GM19468 (cell line): ENCODE measurements around the gene ADGRG6.
"Not testable (repeated sequence)": the region's sequence is repeated elsewhere in the genome, so short reads cannot be mapped to it uniquely, and the experiment has no call there.

Experiments
- ATAC-seq: cut with Tn5 transposase; IDR thresholded peaks from one replicate; pipeline ENCODE4 v1.9.1; 2021; ENCODE audit warnings: mild to moderate bottlenecking, moderate library complexity, moderate number of reproducible peaks; ENCODE audit not compliant: unreplicated experiment; ENCODE audit errors: extremely low read depth

The ADGRG6 gene

DNA sequence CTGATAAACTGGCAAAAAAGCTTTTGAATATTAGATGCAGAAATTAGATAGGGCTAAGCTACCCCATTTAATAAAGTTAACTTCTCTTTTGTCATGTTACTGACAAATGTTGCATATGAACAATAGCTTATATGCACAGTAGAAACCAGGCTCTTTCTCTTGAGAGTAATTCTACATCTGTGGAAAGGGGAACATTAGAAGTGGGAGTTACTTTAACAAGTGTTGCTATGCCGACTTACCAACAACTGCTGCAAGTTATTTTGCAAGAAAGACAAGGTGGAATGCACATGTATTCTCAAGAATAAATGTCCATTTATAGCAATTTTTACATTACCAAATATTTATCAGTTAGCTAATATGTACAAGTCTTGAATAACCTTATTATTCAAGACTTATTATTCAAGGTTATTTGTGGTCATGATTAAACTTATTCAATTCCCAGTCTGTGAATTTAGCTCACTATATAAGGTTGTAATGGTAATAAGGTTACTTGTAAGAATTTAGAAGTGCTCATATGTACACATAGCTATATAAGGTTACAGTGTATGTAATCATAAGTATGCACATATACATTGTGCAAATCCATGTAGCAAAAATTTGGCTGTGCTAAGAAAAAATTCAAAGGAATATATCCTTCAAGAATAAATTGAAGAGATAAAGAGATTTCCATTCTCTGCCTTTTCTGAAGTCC lies 38.3 kb downstream of the ADGRG6 start:
- ATAC-seq: no peak

DNA sequence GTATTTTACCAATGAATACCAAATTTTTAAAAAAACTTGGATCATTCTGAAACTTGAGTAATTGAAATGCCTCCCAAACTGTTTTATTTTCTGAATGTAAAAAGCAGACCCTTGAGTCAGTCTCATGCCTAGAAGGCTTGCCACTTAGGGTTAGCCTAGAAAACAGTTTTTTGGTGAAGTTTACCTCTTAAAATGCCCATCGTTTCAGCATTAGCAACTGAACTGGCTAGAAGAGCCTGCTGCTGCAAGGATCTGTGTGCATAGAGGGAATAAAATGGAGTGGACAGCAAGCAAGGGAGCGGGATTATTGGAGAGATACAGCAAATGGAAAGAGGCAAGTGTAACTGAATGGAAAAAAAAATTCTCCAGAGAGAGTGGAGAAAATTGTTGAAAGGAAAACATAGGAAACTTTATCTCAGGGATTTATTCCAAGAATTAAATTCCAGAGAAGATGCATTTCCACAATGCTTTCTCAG lies 40.1 kb downstream of the ADGRG6 start:
- no peak for ATAC-seq

DNA sequence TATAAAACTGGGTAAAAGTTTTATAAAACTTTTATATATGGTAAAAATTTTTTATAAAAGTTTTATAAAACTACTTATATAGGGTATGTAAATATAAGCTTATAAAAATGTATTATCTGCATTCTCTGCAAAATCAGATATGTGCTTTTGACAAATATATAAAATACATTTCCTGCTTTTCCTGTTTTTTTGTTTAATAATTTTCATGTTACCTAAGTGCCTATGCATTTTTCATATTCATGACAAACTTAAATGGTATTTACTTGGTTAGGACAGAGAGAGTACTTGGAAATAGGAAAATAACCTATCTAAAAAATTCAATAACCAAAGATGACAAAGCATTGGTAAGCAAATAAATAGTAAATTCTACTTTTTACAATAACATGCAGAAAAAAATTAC lies 41.2 kb downstream of the ADGRG6 start:
- no peak for ATAC-seq

DNA sequence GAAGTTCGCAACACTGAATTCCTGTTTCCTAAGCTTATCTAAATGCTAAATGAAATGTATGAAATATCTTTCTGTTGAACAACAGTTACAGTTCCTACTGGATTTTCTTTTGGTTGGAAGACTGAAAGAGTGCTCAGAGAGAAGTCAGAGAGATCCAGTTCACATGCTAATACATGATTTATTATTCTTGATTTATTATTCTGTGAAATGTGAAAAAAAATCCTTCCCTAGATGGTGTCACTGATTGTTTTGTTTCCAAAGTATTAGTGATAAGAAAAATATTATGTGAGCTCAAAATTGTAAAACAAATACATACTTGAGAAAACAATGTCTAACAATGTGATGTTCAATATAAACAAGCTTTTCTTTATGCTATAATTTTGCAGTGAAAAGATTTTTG lies 42.1 kb downstream of the ADGRG6 start:
- no peak for ATAC-seq

DNA sequence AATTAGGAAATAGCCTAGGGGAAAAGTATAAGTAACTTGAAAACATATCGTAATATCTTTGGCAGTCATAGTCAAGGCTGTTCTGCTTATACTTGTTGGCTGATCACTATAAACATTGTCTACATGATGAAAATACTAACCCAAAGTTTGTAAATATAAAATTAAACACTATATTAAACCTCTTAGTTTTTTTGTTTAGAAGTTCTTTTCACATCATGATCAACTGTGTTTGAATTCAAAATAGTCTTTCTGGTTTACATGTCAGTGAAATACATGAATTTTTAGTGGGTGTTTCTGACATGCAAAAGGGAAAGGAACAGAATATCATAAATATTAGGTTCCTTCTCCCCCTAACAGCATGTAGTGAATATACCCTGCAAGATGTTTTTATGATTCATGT lies 43.5 kb downstream of the ADGRG6 start:
- no peak for ATAC-seq

DNA sequence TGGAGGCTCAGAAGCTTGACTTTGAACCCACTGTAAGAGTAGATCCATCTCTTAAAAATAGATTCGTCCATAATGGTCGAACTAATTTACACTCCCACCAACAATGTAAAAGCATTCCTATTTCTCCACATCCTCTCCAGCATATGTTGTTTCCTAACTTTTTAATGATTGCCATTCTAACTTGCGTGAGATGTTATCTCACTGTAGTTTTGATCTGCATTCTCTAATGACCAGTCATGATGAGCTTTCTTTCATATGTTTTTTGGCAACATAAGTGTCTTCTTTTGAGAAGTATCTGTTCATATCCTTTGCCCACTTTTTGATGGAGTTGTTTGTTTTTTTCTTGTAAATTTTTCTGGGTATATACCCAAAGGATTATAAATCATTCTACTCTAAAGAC lies 44.4 kb downstream of the ADGRG6 start:
- ATAC-seq: not testable (repeated sequence)

DNA sequence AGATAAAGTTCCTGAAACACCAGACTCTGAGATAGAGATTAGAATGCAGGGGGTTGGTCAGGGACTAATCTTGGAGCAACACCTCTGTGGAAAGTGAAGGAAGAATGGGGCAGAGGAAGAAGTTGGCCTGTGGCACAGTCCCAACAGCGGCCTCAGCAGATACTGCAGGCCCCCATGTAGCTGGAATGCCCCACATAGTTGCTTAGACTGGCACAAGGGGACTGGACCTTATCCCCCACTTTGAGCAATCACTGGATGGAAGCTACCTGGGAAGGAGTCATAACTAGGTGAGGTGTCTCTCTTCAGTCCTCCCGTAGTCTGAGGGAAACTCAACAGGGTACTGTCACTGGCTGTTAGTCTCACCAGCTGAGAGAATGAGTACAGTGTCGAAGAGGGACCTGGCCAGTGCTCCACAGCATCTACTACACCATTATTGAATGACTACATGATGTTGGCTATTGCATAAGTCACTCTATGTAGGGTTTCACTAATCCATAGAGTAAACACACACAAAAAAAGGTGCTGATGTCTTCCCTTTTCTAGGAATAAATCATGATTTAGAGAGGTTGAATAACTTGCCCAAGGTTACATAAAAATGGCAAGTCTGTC lies 47.5 kb downstream of the ADGRG6 start:
- no peak for ATAC-seq

DNA sequence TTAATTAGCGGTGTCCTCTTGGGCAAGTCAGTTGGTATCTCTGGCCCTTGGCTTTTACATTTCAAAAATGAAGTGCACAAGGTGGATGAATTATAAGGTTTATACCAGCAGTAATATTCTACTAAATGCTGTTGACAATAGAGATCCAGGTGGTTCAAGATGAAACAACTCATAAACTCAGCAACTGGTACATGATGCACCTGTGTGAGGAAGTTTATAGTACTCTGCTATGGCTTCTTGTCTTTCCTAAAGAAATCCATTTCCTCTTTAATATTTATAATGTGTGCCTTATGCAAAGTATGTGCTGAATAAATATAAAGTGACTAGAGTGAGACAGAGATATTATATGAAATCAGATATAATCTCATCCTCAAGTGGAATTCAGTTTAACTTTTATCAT lies 48.5 kb downstream of the ADGRG6 start:
- no peak for ATAC-seq

DNA sequence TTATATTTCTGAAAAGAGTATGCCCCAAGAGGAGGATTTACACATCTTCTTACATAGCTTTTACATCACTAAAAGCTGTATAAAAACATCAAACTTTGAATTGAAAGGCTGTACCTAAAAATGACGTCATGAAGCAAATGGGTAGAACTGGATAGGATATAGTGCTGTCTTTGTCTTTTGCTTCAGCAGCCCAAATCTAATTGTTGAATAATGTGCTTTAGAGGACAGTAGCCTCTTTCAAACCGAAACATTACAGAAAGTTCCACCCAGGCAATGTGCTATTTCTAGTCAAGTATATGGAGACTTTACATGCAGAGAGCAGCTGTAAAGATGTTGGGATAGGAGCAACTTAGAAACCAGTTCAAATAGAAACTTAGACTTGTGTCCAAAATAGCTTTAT lies 51.9 kb downstream of the ADGRG6 start:
- ATAC-seq: no peak

DNA sequence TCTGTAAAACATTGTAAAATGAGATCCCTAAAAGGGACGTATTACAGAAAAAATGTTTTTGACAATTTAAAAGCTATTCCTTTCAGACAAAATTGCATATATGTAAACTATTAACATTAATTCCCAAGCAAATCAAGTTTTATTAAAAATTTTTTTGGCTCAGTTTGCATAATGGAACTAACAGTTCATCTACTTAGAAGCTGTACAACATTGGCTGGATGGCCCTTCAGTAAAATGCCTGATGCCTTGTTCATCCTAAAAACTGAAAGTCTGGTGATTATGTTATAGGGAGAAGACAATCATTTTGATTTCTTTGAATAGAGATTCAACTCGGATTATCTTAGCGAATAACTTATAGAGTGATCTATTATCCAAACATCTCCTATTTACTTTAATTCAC lies 52.8 kb downstream of the ADGRG6 start:
- no peak for ATAC-seq

DNA sequence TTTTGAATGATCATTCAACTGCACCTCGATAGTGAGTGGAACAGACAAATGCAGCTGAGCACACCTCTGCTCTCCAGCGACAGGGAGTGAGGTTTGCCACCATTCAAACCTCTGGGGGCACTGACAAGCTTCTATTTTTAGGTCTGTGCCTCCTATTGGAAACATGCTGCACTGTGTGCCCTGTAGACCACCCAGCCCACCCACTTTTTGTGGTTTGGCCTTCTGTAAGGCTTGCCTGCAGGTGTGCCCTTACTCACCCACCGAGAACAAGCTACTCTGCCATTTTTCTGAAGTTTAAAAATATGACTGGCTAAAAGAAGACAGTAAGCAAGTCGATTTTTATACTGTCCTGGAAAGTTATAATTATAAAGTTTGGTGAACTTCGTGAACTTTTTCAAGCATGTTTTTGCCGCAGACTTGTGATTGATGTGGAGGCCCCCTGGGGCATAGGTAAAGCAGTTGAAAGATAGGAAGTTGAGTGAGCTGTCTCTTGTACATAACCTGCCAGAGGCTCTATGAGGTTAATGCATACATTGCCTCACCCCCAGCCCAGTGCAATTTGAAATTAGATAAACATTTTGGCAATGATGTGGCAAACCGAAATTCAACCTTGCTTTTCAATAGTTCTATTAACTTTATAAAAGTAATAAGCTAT lies 53.8 kb downstream of the ADGRG6 start:
- no peak for ATAC-seq

DNA sequence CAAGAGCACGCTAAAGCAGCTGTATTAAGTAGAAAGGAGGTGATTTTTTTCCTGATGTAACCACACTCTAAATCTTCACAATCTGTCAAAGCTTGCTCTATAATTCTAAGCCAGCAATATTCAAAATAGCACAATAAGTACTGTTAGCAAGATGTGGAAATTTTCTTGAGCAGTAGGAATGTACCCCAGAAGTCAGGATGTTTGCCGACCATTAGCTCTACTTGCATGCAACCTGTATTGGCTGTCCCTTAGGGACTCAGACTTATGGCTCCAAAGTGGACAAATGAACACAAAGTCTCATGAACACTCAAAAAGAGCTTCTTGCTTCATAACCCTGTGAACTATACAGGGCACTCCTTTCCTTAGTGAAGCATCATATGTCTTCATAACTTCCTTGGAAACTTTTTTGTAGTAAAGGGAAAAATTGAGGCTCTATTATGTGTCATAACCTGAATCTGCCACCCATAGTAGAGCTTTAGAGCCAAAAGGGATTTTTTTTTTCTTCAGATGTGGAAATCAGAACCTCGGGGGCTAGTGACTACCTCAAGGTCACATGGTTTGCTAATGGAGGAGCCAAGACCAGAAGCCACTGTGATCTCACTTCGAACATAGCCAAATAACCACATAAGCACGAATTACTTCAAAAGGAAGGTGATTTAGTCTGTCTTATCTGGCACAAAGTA lies 54.5 kb downstream of the ADGRG6 start:
- no peak for ATAC-seq

DNA sequence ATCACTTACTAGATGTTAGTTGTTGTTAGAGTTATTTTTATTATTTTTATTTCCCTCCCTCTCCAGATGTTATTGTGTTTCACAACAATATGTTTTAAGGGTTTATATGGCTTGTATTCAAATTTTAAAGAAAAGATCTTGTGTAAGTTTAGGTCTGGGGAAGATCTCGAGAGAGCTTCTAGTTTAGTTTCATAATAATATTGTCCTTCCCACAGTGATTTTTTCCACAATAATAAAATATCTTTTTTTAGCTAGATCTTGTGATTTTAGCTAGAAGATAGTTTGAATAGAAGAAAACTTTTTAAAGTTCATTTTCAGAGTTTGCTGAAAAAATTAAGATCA lies 55.0 kb downstream of the ADGRG6 start:
- ATAC-seq: no peak

DNA sequence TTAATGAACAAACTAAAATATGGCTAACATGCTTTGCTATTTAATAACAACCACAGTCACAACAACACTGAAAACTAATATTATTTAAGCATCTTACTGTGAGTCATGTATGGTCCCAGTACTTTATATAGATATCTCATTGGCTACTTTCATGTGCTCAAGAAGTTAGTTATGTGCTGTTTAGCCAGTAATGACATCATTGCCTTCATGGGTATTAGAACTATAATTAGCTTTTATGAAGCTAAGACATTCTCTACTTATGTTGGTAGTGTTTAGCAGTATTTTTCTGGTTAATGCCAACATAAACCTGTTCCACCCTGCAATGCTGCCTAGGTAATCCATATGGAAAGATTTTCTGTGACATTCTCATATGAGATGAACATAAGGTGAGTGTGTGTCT lies 56.1 kb downstream of the ADGRG6 start:
- no peak for ATAC-seq

DNA sequence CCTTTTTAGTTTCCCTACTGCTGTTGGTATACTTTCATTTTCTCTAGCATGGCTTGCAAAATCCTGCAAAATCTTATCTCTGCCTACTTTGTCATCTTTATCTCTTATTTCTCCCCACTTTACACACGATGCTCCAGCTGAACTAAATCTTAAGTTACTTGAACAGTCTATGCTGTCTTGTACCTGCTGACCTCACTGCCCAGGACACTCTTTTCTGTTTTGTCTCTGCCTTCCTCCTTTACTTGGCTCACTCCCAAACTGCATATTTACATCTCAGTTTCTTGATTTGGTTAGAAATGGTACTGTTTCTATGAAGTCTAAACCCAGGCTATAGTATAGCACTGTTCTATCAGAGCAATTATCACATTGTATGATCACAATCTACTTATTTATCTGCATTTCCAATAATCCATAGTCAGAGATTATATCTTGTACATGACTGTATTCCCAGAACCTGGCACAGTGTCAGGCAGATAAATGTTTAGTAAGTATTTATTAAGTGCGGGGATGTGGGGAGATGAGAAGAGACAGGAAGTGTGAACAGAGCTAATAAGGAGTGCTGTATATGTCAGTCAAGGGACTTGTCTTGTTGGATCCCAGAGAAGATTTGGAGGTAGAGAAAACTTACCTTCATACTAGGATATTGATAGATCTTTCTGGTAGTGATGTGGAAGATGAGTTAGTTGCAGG lies 57.6 kb downstream of the ADGRG6 start:
- ATAC-seq: no peak

DNA sequence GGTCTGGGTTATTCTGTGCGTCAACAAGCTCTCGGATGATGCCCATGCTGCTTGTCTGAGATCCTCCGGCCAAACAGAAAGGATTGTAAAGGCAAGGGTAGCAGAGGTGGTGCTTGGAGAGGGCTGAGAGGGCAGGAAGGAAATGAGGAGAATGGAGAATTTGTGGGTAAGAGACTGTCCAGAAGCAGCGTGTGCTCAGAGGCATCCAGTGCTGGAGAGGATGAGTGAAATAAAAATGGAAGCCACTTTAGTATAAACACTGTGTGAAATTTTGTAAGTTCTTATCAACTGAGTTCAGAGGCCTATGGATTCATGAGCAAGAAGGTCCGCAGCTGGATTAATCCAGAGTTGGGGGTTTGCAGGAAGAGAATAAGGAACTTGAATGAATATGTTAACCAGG lies 59.5 kb downstream of the ADGRG6 start:
- no peak for ATAC-seq

DNA sequence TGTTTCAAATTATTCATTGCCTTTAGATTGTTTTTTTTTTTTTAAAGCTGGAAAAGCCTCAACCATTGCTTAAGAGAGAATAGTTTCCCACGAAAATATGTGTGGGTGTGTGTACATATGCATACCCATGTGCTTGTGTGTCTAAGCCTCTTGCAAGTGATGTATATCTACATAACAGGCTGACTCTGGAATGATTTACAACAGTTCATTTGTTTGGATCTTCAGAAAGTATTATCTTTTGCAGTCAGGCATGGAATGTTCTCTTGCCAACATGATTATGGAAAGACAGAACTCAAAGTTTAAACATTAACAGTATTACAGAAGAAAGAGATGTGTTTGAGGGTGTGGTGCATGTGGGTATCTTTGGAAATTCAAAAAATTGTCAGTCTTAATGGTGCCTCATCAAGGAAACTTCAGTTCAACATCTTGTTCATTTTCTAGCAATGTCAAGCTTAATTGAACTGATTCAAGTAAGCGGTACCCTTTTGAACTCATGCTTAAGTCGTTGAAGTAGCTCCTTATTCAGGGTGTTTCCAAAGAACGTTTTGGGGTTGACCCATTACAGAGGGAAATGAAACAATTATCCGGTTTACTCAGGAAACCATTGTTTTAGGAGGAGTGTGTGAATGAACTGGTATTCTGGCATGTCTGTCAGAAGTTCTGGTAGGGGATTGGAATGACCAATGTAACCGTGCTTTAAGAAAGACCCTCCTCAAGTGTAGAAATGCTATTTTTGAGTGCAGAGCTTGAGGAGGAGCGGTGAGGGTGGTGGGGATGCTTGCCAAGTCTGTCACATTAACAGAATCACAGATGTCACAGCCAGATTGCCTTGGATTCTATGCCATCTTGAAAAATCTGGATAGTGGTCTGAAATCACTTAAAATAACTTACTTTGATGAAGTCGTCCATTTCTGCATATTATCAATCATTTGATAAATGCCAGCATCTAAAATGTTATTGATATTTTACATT lies 60.3 kb downstream of the ADGRG6 start:
- ATAC-seq: no peak

DNA sequence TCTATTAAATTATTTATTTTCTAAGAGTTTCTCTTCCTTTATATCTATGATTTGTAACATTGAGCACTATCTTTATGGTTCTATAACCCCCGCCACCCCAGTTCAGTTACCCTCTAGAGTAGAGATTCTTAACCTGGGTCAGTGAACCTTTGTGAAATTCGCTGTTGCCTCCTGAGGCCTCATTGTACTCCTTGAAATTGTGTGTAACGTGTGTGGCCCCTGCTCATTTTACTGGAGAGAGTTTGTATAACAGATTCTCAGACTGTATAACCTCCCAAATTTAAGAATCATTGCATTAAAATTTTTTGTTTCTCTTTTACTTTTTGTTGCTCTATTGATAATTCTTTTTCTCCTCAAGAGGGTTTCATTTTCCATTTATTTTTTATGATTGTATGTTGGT lies 65.3 kb downstream of the ADGRG6 start:
- ATAC-seq: no peak

DNA sequence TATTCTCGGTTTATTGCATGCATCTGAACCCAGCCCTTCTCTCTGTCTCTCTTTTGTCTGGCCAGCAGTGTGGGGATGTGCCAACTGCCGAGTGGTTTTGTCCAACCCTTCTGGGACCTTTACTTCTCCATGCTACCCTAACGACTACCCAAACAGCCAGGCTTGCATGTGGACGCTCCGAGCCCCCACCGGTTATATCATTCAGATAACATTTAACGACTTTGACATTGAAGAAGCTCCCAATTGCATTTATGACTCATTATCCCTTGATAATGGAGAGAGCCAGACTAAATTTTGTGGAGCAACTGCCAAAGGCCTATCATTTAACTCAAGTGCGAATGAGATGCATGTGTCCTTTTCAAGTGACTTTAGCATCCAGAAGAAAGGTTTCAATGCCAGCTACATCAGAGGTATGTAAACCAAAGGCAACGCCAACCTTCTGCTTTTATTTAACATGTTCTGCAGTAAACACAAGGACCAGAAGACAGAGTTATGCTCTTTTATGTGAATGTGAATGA lies 65.8 kb downstream of the ADGRG6 start:
- ATAC-seq: no peak
